Measurements from ENCODE around the gene SUGCT. TPM values are rescaled to one million over a fixed set of nuclear protein-coding genes. Genes with fewer than 3 reads are reported as not detected.

Gene SUGCT
- total and polyA plus RNA-seq, 2 of the 8 experiments (the other 6 are each of a cell fraction or from before 2014, with no cell fraction given): 2.8 to 5.4 TPM

DNA sequence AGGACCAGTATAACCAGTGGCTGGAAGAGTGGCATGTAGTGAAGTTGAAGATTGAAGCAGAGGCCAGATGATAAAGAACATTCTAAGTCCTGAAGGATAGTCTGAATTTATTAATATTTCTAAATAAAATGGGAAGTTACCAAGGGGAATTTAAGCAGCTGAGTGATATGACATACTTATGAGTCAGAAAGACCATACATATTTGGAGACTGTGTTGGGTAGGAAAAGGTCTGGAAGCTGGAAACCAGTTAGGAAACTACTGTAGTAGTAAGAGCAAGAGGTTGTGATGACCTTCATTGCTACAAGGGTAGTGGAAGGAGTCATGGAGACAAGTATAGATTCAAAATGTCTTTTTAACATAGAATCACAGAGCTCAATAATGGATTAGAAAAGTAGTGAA, 752.3 kb downstream of the SUGCT start (continued):
- TF ChIP-seq, protein P1, sequence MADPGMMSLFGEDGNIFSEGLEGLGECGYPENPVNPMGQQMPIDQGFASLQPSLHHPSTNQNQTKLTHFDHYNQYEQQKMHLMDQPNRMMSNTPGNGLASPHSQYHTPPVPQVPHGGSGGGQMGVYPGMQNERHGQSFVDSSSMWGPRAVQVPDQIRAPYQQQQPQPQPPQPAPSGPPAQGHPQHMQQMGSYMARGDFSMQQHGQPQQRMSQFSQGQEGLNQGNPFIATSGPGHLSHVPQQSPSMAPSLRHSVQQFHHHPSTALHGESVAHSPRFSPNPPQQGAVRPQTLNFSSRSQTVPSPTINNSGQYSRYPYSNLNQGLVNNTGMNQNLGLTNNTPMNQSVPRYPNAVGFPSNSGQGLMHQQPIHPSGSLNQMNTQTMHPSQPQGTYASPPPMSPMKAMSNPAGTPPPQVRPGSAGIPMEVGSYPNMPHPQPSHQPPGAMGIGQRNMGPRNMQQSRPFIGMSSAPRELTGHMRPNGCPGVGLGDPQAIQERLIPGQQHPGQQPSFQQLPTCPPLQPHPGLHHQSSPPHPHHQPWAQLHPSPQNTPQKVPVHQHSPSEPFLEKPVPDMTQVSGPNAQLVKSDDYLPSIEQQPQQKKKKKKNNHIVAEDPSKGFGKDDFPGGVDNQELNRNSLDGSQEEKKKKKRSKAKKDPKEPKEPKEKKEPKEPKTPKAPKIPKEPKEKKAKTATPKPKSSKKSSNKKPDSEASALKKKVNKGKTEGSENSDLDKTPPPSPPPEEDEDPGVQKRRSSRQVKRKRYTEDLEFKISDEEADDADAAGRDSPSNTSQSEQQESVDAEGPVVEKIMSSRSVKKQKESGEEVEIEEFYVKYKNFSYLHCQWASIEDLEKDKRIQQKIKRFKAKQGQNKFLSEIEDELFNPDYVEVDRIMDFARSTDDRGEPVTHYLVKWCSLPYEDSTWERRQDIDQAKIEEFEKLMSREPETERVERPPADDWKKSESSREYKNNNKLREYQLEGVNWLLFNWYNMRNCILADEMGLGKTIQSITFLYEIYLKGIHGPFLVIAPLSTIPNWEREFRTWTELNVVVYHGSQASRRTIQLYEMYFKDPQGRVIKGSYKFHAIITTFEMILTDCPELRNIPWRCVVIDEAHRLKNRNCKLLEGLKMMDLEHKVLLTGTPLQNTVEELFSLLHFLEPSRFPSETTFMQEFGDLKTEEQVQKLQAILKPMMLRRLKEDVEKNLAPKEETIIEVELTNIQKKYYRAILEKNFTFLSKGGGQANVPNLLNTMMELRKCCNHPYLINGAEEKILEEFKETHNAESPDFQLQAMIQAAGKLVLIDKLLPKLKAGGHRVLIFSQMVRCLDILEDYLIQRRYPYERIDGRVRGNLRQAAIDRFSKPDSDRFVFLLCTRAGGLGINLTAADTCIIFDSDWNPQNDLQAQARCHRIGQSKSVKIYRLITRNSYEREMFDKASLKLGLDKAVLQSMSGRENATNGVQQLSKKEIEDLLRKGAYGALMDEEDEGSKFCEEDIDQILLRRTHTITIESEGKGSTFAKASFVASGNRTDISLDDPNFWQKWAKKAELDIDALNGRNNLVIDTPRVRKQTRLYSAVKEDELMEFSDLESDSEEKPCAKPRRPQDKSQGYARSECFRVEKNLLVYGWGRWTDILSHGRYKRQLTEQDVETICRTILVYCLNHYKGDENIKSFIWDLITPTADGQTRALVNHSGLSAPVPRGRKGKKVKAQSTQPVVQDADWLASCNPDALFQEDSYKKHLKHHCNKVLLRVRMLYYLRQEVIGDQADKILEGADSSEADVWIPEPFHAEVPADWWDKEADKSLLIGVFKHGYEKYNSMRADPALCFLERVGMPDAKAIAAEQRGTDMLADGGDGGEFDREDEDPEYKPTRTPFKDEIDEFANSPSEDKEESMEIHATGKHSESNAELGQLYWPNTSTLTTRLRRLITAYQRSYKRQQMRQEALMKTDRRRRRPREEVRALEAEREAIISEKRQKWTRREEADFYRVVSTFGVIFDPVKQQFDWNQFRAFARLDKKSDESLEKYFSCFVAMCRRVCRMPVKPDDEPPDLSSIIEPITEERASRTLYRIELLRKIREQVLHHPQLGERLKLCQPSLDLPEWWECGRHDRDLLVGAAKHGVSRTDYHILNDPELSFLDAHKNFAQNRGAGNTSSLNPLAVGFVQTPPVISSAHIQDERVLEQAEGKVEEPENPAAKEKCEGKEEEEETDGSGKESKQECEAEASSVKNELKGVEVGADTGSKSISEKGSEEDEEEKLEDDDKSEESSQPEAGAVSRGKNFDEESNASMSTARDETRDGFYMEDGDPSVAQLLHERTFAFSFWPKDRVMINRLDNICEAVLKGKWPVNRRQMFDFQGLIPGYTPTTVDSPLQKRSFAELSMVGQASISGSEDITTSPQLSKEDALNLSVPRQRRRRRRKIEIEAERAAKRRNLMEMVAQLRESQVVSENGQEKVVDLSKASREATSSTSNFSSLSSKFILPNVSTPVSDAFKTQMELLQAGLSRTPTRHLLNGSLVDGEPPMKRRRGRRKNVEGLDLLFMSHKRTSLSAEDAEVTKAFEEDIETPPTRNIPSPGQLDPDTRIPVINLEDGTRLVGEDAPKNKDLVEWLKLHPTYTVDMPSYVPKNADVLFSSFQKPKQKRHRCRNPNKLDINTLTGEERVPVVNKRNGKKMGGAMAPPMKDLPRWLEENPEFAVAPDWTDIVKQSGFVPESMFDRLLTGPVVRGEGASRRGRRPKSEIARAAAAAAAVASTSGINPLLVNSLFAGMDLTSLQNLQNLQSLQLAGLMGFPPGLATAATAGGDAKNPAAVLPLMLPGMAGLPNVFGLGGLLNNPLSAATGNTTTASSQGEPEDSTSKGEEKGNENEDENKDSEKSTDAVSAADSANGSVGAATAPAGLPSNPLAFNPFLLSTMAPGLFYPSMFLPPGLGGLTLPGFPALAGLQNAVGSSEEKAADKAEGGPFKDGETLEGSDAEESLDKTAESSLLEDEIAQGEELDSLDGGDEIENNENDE (IDR thresholded peaks at IDR 0.05; ENCODE audit: insufficient replicate concordance, low read length): no peak
- no peak for TF ChIP-seq SIX5 (IDR thresholded peaks at IDR 0.05; ENCODE audit: low read depth, low read length)
- no peak for TF ChIP-seq CREB1 (IDR thresholded peaks at IDR 0.05)
- TF ChIP-seq SUZ12 (IDR thresholded peaks at IDR 0.05; ENCODE audit: low read length): no peak
- TF ChIP-seq CTBP2 (IDR thresholded peaks at IDR 0.05; ENCODE audit: borderline replicate concordance, insufficient read depth, insufficient read length, low read length): no peak
